Retinal pigment epithelial cell (primary cell): ENCODE data around the gene CDH20.
"Not testable (repeated sequence)": the region's sequence is repeated elsewhere in the genome, so short reads cannot be mapped to it uniquely, and the experiment has no call there.

Experiments
- DNase-seq: peaks from one replicate; pipeline ENCODE4 v3.0.0-alpha.2; 2010; ENCODE audit warnings: low read depth
- H3K4me3 ChIP-seq: 2 replicates; pipeline ENCODE4 v1.5.1; 2011; ENCODE audit warnings: mild to moderate bottlenecking, low read length, control low read depth, moderate library complexity
- TF ChIP-seq, protein P1 (sequence below): conservative IDR thresholded peaks from 2 replicates; pipeline ENCODE4 v1.5.1; 2011; ENCODE audit warnings: low read depth, low read length, control low read depth, inconsistent platforms

The CDH20 gene

DNA sequence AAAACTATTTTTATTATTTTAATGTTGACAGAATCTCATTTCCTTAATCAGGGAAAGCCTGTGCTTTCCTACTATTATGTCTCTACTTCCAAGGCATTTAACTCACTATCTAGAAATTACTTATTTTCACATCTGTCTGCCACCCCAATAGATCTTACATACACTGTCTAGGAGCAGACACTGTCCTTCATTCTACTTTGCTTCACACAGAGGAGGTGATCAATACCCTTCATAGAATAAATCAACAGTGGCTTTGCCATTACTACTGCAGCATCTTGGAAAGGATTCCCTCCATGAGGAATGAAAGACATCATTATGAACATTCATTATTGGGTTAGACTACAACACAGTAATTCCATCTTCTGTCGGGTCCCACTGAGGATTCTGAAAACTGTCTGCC, 31.7 kb downstream of the CDH20 start:
- no peak for DNase-seq
- TF ChIP-seq, protein P1, sequence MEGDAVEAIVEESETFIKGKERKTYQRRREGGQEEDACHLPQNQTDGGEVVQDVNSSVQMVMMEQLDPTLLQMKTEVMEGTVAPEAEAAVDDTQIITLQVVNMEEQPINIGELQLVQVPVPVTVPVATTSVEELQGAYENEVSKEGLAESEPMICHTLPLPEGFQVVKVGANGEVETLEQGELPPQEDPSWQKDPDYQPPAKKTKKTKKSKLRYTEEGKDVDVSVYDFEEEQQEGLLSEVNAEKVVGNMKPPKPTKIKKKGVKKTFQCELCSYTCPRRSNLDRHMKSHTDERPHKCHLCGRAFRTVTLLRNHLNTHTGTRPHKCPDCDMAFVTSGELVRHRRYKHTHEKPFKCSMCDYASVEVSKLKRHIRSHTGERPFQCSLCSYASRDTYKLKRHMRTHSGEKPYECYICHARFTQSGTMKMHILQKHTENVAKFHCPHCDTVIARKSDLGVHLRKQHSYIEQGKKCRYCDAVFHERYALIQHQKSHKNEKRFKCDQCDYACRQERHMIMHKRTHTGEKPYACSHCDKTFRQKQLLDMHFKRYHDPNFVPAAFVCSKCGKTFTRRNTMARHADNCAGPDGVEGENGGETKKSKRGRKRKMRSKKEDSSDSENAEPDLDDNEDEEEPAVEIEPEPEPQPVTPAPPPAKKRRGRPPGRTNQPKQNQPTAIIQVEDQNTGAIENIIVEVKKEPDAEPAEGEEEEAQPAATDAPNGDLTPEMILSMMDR, result no peak
- H3K4me3 ChIP-seq, result no peak overlapping the region

DNA sequence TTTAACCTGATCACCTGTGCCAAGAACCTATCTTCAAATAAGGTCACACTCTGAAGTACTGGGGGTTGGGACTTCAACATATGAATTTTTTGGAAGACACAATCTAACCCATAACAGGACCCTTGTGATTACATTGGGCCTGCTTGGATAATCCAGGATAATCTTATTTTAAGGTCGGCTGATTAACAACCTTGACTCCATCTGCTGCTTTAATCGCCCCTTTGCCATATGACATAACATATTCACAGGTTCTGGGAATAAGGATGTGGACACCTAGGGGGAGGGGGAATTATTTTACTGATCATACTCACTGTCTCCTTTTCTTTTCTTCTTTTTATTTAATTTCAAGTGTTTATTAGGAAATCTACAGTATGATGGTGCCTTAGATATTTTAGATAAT, 34.8 kb downstream of the CDH20 start:
- DNase-seq, result no peak
- H3K4me3 ChIP-seq, result no peak overlapping the region
- TF ChIP-seq, protein P1, result no peak

DNA sequence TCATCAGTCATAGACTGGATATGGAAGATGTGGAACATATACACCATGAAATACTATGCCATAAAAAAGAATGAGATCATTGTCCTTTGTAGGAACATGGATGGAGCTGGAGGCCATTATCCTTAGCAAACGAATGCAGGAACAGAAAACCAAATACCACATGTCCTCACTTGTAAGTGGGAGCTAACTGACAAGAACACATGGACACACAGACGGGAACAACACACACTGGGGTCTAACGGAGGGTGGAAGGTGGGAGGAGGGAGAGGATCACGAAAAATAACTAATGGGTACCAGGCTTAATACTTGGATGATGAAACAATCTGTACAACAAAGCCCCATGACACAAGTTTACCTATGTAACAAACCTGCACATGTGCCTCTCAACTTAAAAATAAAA, 36.4 kb downstream of the CDH20 start:
- H3K4me3 ChIP-seq, DNase-seq: not testable (repeated sequence)

DNA sequence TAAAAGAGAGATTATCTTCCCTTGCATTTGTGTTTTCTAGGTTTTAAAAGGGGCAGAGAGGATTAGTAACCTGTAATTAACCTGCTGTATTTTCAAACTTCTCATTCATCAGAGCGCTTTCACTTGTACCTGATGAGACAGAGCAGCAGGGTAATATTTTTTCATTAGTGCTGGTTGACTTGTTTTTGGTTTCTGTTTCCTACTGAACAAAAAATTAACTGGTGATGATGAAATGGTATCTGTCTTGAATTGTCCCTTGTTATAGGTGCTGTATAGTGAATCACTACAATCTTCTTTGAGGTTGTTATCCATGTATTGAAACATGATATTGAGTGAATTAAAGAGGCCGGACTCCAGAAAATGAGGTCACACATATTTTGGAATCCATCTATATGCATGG, 37.9 kb downstream of the CDH20 start:
- TF ChIP-seq, protein P1, result no peak
- DNase-seq, result no peak
- H3K4me3 ChIP-seq, result no peak overlapping the region

DNA sequence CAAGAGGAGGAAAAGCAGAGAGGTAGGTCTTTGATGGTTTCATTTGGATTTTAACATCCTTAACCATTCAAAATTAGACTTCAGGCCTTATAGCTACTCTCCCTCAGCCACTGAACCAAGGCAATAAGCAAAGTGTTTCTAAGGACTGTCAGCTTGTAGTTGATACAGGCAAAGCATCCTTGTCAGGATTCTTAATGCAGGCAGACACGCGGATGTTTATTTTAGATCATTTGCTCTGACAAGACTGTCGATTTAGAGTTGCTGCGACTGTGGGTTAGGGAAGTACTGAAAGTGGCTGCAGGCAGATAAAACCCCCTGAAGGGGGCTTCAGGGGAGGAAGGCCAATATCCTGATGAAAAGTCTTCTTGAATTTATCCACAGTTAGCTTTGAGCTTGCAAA, 46.6 kb downstream of the CDH20 start:
- TF ChIP-seq, protein P1, result no peak
- no peak overlapping the region for H3K4me3 ChIP-seq
- DNase-seq, result no peak

DNA sequence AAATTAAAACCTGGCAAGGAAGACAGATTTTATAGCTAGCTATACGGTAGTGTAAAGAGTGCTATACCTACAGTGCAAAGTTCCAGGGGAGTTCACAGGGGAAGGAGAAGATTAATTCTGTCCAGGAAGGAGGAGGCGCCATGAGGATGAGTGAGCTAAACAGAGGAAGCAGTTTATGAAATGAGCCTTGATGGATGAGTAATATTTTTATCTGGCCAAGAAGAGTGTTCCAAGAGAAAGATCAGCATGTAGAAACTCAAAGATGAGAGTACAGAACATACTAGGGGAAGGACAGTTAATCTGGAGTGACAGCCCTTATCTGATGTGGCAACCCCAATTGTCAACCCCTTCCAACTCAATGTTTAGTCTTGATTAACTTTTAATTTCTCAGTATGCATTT, 54.8 kb downstream of the CDH20 start:
- TF ChIP-seq, protein P1, result no peak
- no peak for DNase-seq

DNA sequence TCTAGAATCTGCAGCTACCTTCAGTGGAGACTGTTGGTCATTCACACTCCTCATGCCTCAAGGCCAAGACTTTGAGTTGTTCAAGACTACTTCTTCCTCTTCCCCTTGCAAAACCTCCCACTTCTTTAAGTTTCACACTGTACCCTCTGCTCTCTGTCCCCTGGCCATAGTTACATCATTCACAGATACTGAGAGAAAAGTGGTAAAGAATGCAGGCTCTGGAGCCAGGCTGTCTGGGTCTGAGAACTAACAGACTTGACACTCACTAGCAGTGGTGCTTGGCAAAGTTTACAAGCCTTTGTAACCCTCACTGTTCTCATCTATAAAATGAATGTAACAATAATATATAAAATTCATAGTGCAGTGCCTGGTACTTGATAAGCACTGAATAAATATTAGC, 61.8 kb downstream of the CDH20 start:
- no peak overlapping the region for H3K4me3 ChIP-seq
- no peak for DNase-seq
- TF ChIP-seq, protein P1, result no peak

More for the DNA sequence above, 54.8 kb downstream of the CDH20 start:
- no peak overlapping the region for H3K4me3 ChIP-seq

DNA sequence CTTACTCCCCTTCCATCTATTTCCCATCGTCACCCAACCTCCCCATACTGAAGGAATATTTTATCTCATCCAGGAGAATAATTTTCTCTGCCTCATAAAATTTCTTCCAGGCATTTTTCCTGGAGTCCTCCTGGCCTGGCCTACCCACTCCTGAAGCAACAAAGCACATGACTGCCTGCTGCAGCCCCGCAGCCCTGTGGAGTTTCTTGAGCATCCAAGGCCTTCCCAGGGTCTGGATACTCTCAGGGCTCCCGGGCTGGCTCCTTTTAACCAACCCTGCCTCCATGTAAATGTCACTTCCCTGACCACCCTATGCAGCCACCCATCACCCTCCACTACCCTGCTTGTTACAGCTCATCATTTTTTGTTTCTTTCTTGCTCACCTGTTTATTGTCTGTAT, 64.0 kb downstream of the CDH20 start:
- H3K4me3 ChIP-seq, result no peak overlapping the region
- DNase-seq, result no peak
- TF ChIP-seq, protein P1, result no peak
